ENCODE data around the gene KLHL42.

DNA sequence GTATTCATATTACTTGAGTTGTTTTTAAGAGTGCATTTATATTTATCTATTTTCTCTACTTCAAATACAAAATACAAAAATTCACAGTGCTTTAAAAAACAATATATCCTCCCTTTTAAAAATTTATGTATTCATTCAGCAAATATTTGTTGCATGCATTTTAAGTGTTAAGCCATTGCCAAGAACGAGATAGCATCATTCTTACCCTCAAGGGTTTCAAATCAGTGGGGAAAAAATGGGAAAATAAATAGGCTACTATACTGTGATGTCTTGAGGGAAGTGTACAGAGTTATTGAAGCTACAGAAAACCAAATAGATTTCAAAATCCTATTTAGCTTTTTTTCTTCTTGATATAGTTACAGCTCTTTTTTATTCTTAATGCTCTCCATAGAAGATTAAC lies 46.2 kb upstream of the KLHL42 start:
- TF ChIP-seq ZNF830 (tag by site-specific recombination; IDR thresholded peaks at IDR 0.05; ENCODE audit: low read depth) (no peak), ZEB2 (tag by site-specific recombination; IDR thresholded peaks at IDR 0.05) (no peak), SP2 (tag by site-specific recombination; IDR thresholded peaks at IDR 0.05) (no peak), ZNF266 (tag by site-specific recombination; IDR thresholded peaks at IDR 0.05; ENCODE audit: low read depth) (no peak)
- TF ChIP-seq, protein P1, sequence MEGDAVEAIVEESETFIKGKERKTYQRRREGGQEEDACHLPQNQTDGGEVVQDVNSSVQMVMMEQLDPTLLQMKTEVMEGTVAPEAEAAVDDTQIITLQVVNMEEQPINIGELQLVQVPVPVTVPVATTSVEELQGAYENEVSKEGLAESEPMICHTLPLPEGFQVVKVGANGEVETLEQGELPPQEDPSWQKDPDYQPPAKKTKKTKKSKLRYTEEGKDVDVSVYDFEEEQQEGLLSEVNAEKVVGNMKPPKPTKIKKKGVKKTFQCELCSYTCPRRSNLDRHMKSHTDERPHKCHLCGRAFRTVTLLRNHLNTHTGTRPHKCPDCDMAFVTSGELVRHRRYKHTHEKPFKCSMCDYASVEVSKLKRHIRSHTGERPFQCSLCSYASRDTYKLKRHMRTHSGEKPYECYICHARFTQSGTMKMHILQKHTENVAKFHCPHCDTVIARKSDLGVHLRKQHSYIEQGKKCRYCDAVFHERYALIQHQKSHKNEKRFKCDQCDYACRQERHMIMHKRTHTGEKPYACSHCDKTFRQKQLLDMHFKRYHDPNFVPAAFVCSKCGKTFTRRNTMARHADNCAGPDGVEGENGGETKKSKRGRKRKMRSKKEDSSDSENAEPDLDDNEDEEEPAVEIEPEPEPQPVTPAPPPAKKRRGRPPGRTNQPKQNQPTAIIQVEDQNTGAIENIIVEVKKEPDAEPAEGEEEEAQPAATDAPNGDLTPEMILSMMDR (tag by site-specific recombination; IDR thresholded peaks at IDR 0.05): no peak

Data from HEK293 (cell line).